Measurements from ENCODE around the gene CRADD.
"Not testable (repeated sequence)": the region's sequence is repeated elsewhere in the genome, so short reads cannot be mapped to it uniquely, and the experiment has no call there.

CRADD gene

GRCh38 chr12:93707836-93708235 lies 30.7 kb downstream of the CRADD start:
- no peak for DNase-seq

GRCh38 chr12:93708952-93709351 lies 31.8 kb downstream of the CRADD start:
- no peak for DNase-seq

DNA sequence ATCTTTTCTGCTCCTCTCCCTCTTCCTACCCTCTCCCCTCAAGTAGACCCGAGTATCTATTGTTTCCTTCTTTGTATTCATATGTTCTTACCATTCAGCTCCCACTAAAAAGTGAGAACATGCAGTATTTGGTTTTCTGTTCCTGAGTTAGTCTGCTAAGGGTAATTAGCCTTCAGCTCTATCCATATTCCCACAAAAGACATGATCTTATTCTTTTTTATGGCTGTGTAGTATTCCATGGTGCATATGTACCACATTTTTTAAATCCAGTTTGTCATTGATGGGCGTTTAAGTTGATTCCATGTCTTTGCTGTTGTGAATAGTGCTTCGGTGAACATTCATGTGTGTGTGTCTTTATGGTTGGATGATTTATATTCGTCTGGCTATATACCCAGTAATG lies 32.2 kb downstream of the CRADD start:
- DNase-seq: no peak

- DNase-seq: no peak
Measured at GRCh38 chr12:93710574-93710926, 33.4 kb downstream of the CRADD start.

DNA sequence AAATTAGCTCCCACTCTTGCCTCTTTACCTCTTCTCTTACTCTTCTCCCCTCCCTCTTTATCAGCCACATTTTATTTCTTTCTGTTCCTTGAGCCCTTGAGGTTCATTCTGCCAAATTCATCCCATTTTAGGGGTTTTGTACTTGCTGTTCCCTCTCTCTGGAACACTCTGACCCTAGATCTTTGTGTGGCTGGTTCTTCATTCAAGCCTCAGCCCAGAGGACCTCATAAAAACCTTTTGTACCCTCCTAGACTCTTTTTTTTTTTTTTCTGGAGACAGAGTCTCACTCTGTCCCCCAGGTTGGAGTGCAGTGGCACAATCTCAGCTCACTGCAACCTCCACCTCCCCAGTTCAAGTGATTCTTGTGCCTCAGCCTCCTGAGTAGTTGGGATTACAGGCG lies 34.3 kb downstream of the CRADD start:
- DNase-seq: not testable (repeated sequence)

DNA sequence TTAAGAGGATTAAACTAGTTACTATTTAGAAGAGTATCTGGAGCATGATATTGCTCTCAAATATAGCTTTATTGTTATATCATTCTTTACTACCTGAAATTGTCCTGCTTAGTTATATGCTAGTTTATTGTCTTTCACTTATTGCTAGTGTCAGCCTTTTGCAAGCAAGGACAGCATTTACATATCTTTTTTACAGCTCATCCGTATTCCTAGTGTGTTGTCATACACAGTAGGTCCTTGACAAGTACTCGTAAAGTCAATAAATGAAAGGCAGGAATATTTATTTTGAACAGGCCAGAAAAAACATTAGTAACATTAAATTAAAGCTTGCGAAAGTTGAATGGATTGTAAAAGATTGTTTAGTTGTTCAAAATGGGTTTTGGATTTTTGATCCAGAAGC lies 35.0 kb downstream of the CRADD start:
- no peak for DNase-seq

DNA sequence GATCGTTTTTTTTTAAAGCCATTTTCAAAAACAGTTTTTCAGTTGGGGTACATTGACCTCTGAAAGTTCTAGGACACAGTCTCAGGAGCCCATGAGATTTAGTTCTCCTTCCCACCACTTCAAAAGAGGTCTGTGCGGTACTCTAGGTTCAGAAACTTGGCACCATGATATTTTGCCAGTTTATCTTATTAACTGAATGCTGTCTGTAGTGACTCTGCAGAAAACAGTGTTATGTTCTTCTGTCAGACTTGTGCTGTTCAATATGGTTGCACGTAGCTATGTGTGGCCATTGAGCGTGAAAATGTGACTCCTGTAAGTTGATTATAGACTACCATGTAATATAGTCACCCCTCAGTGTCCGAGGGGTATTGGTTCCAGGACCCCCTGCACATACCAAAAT lies 35.9 kb downstream of the CRADD start:
- DNase-seq: no peak

- DNase-seq: no peak
Measured at GRCh38 chr12:93713800-93714199, 36.6 kb downstream of the CRADD start.

- no peak for DNase-seq
Measured at GRCh38 chr12:93714382-93714781, 37.2 kb downstream of the CRADD start.

DNA sequence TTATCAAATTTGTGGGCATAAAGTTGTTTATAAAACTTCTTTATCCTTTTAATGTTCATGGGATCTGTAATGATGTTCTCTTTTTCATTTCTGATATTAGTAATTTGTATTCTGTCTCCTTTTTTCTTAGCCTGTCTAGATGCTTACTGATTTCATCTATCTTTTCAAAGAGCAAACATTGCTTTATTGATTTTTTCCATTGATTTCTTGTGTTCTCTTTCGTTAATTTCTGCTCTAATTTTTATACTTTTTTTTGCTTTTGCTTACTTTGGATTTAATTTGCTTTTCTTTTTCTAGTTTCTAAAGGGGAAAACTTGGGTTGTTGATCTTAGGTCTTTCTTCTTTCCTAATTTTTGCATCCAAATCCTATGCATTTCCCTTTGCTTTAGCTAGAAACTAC lies 42.5 kb downstream of the CRADD start:
- no peak for DNase-seq

DNA sequence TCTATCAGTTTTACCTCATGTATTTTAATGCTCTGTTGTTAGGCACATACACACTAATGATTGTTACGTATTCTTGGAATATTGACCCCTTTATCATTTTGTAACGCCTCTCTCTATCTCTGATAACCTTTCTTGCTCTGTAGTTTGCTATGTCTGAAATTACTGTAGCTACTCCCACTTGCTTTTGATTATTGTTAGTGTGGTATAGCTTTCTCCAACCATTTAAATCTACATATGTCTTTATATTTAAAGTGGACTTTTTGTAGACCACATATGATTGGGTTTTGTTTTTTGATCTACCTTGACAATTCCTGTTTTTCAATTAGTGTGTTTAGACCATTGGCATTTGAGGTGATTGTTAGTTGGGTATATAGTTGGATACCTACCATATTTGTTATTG lies 43.4 kb downstream of the CRADD start:
- DNase-seq: no peak

DNA sequence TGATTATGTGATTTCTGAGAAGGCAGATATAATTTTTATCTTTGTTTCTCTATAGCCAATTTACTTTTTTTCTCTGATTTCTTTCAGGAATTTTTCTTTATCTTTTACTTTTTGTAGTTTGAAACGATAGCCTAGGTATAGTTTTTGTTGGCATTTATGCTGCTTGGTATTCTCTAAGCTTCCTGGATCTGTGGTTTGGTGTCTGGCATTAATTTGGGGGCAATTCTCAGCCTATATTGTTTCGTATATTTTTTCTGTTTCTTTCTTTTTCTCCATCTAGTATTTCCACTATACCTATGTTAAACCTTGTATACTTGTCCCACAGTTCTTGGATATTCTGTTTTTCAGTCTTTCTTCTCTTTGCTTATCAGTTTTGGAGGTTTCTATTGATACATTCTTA lies 45.0 kb downstream of the CRADD start:
- no peak for DNase-seq

GRCh38 chr12:93722835-93723567 lies 45.8 kb downstream of the CRADD start:
- peak in 1 of 14 donors; percentile 13 for DNase-seq

DNA sequence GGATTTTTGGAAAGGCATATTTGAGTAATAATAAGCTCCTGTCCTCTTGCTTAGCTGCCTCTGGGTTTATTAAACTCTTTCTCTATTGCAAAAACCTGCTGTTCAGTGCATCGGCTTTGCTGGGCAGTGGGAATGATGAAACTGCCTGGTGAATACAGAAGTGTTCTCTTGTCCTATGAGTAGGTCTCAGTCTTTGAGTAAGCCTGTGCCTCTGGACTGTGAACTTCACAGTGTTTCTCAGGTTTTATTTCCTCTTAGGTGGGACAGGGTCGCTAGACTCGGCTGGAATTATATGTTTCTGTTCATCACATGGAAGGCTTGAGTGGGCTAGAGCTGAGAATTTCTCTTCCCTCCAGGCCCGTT lies 46.4 kb downstream of the CRADD start:
- no peak for DNase-seq

GRCh38 chr12:93725531-93725930 lies 48.4 kb downstream of the CRADD start:
- DNase-seq: no peak

DNA sequence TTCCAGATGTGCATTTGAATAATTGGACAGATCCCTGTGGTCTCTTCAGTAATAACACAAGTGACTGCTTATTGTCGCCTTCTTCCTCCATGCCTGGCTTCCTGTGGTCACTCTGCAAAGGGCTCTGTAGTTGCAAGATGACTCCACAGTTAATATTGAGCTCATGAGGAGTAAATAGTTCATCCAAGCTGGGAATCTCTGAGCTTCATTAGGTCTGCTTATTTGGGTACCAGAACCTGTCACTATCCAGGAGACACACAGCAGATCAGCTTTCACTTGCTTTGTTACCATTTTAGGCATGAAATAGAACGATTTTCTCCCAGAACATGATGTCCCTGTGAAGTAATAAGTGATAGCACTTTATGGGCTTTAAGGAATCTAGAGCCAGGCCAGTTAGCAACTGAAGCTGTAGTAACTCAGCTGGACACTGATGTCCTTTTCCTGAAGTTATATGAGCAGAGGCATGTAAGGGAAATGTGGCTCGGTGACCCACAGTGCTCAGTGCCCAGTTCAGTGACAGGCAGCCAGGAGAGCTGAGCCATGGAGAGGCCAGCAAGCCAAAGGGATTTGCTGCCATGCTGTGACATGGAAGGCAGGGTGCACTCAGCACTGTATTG lies 50.1 kb downstream of the CRADD start:
- no peak for DNase-seq

- no peak for DNase-seq
Measured at GRCh38 chr12:93727911-93728310, 50.7 kb downstream of the CRADD start.

GRCh38 chr12:93729934-93730333 lies 52.8 kb downstream of the CRADD start:
- no peak for DNase-seq

DNA sequence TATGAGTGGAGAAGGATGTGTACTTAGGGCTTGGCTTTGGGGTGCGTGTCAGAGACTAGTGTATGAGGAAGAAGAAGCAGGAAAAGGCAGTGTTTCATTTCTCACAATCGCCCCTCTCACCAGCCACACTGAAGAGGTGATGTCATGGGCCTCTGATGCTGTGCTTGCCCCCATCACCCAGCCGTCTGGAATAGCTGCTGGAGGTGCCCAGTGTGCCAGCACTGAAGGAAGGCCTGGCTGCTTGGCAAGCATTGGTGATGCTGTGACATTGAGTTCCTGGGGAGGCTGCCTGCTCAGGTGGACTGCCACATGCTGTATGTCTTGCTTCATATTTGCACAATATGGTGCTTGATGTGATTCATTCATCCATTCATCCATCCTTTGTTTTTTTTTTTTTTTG lies 56.2 kb downstream of the CRADD start:
- DNase-seq: peak in 3 of 14 donors; percentile 5 to 86 (median 60)

DNA sequence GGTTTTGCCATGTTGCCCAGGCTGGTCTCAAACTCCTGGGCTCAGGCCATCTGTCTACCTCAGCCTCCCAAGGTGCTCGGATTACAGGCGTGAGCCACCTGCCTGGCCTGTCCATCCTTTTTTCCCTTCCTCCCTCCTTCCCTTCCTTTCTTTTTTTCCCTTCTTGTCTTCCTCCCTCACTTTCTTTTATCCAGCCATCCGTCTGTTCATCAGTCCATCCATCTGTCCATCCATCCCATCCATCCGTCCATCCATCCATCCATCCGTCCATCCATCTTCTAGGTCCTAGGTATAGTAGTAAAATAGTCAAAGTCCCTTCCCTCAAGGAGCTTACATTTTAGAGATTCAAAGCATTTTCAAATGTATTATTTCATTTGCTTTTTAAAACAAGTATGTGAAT lies 56.8 kb downstream of the CRADD start:
- DNase-seq: no peak

GRCh38 chr12:93734784-93735183 lies 57.6 kb downstream of the CRADD start:
- DNase-seq: no peak

DNA sequence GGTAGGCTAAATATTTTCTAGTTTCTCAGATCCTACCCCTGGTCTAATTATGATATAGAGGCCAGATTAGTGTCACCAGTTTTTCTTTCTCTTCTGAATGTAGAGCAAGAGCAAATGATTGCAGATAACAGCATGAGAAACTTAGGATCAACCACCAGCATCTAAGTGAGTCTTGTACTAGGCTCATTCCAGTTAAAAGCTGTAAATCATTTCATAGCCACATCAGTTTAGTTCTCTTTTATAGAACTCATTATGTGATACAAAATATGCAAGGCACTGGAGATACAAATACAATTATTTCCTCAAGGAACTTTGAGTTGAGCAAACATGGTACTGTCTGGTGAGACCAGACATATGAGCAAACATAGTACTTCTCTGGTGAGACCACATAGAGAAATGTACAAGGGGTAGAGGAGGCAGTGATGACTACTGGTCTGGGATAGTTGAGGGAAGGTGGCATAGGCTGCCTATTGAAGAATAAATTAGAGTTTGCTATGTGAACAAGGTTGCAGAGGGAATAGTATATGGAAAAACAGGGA lies 59.5 kb downstream of the CRADD start:
- no peak for DNase-seq

DNA sequence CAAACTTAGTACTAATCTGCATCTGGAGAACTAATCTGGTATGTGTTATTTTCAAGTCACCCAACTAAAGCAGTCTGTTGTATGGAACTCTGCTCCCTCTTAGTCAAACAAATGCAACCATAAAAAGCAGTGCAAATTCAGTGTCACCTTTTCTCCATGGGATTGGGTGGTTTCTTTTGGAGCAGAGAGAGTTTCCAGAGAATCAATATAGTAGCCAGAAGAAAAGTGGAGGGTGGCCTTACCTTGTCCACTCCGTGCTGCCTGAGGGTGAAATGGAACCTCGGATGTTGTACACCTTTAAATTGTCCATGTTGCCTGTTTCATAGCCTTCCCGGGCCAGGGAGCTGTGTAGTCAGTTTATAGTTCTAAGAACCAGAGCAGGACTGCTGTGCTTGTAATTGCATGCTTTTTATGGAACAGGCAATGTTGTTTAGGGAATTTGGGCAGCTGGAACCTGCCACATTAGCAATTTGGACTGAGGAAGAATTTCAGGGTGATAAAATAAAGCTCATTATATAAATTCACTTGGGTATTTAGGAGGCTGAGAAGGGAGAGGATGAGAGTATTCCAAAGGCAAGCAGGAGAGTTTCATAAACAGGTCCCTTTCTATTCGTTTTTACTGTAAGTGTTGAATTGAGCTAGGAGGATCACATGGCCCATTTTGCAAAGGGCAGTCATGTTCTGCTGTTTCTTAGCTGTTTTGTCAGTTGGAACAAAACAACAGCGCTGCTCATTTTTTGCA lies 60.5 kb downstream of the CRADD start:
- no peak for DNase-seq
